ENCODE data around the gene GALNT17.

DNA sequence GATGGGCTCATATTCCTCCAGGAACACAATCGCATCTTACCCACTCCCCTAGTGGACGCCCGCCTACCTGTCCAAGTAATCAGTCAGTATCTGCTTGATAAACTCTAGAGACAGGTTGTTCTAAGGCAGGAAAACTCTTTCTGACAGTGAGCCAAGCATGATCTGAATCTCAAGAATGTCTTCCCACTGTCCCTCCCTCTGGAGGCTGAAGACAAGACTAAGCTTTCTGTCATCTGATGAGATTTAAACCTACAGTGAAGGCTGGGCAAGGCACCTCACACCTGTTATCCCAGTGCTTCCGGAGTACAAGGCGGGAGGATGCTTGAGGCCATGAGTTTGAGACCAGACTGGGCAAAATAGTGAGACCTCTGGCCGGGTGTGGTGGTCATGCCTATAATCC is 586.6 kb downstream of the GALNT17 start:
- TF ChIP-seq, protein P1, sequence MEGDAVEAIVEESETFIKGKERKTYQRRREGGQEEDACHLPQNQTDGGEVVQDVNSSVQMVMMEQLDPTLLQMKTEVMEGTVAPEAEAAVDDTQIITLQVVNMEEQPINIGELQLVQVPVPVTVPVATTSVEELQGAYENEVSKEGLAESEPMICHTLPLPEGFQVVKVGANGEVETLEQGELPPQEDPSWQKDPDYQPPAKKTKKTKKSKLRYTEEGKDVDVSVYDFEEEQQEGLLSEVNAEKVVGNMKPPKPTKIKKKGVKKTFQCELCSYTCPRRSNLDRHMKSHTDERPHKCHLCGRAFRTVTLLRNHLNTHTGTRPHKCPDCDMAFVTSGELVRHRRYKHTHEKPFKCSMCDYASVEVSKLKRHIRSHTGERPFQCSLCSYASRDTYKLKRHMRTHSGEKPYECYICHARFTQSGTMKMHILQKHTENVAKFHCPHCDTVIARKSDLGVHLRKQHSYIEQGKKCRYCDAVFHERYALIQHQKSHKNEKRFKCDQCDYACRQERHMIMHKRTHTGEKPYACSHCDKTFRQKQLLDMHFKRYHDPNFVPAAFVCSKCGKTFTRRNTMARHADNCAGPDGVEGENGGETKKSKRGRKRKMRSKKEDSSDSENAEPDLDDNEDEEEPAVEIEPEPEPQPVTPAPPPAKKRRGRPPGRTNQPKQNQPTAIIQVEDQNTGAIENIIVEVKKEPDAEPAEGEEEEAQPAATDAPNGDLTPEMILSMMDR (IDR thresholded peaks at IDR 0.05) = no peak
- TF ChIP-seq POLR2A (IDR thresholded peaks at IDR 0.05) = no peak

Data from uterus (tissue), 2 donors.